GM21381 (cell line): Measurements from ENCODE around the gene ZNF844.
"Not testable (repeated sequence)": the region's sequence is repeated elsewhere in the genome, so short reads cannot be mapped to it uniquely, and the experiment has no call there.

Experiments used
- ATAC-seq: cut with Tn5 transposase; IDR thresholded peaks from one replicate; pipeline ENCODE4 v1.9.1; 2021; ENCODE audit warnings: mild to moderate bottlenecking, moderate library complexity; ENCODE audit not compliant: unreplicated experiment

ZNF844 gene

GRCh38 chr19:12064590-12065538, at the start of gene ZNF844:
TSS of gene ZNF844 (plus strand) at chr19:12064731. CDS start at chr19:12064874, 143 bp downstream.
- peak; percentile 60 for ATAC-seq

- ATAC-seq, result no peak
Measured at GRCh38 chr19:12015015-12015752, 49.3 kb upstream of the ZNF844 start.

- ATAC-seq, result no peak
Measured at GRCh38 chr19:12015753-12016116, 48.8 kb upstream of the ZNF844 start.

GRCh38 chr19:12034198-12034597, 30.3 kb upstream of the ZNF844 start:
- no peak for ATAC-seq

GRCh38 chr19:12034620-12035019, 29.9 kb upstream of the ZNF844 start:
- no peak for ATAC-seq

GRCh38 chr19:12035220-12036172, 29.0 kb upstream of the ZNF844 start, which contains the start of gene ZNF433:
TSS of gene ZNF433 (minus strand) at chr19:12035679. CDS start at chr19:12035539, 140 bp downstream.
- ATAC-seq, result peak; percentile 79

GRCh38 chr19:12042893-12043292, 21.6 kb upstream of the ZNF844 start:
- no peak for ATAC-seq

GRCh38 chr19:12043752-12044422, 20.6 kb upstream of the ZNF844 start:
- ATAC-seq, result no peak

- no peak for ATAC-seq
Measured at GRCh38 chr19:12047868-12048267, 16.7 kb upstream of the ZNF844 start.

- no peak for ATAC-seq
Measured at GRCh38 chr19:12052091-12052496, 12.4 kb upstream of the ZNF844 start.

GRCh38 chr19:12052497-12053169, 11.9 kb upstream of the ZNF844 start, which contains the start of gene ZNF878:
TSS of gene ZNF878 (minus strand) at chr19:12052961. CDS start at chr19:12052801, 160 bp downstream.
- peak; percentile 88 for ATAC-seq

- ATAC-seq, result no peak
Measured at GRCh38 chr19:12055784-12056183, 8.7 kb upstream of the ZNF844 start.

- ATAC-seq, result no peak
Measured at GRCh38 chr19:12075538-12076139, 11.1 kb downstream of the ZNF844 start.

GRCh38 chr19:12076331-12076730, 11.8 kb downstream of the ZNF844 start:
- not testable (repeated sequence) for ATAC-seq

GRCh38 chr19:12077375-12077774, 12.8 kb downstream of the ZNF844 start:
- ATAC-seq, result no peak

- ATAC-seq, result not testable (repeated sequence)
Measured at GRCh38 chr19:12083336-12083735, 18.8 kb downstream of the ZNF844 start.

GRCh38 chr19:12085074-12085818, 20.7 kb downstream of the ZNF844 start:
- no peak for ATAC-seq

GRCh38 chr19:12090807-12091206, 26.3 kb downstream of the ZNF844 start:
- no peak for ATAC-seq
